Activated T-cell treated with anti-CD3 and anti-CD28 coated beads for 24 hours (primary cell): ENCODE data around the gene S100A3.
"Not testable (repeated sequence)": the region's sequence is repeated elsewhere in the genome, so short reads cannot be mapped to it uniquely, and the experiment has no call there.

Experiments
- DNase-seq: peaks from one replicate; pipeline ENCODE4 v3.0.0-alpha.2; 2020; ENCODE audit warnings: low read depth

The S100A3 gene

GRCh38 chr1:153548722-153549688 lies at the start of gene S100A3:
TSS of gene S100A3 (minus strand) at chr1:153549258. CDS start at chr1:153548485, 773 bp downstream.
- DNase-seq = no peak

GRCh38 chr1:153598309-153599172 lies 49.5 kb upstream of the S100A3 start:
- DNase-seq = no peak

- no peak for DNase-seq
Observed at GRCh38 chr1:153597206-153597605, 48.1 kb upstream of the S100A3 start.

DNA sequence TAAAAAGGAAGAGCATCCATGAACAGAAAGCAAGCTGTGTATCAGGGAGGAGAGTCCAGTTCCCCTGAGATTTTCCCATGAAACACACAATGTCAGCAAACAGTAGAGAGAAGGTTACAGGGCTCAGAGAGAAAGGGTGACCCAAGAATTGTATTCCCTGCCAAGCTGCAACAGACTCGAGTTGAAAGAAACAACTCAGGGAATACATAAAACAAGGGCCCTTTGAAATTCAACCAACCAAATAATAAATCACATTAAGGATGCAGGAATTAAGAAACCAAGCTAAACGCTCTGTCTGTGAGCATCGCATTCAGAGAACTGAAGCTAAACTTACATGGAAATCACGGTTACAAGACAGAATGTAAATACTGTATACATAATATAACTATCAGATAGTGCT lies 43.7 kb upstream of the S100A3 start:
- no peak for DNase-seq

DNA sequence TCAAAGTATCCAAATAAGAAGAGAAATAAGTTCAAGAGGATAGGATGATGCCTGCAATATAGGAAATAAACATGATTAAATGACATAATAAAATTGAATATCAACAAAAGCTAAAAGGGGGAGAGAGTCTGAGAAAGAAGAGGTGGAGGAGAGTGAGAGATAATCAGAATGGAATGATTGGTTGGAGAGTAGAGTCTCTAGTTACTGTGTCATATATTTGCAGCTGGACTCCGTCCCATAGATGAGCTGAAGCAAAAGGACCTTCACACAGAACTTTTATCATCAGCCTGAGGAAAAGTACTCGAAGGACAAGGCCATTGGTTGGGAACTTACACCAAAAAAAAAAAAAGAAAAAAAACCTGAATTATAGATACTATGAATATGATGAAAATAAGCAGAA lies 39.4 kb upstream of the S100A3 start:
- no peak for DNase-seq

GRCh38 chr1:153588033-153588432 lies 39.0 kb upstream of the S100A3 start:
- not testable (repeated sequence) for DNase-seq

- no peak for DNase-seq
Observed at GRCh38 chr1:153587314-153587713, 38.3 kb upstream of the S100A3 start.

GRCh38 chr1:153586347-153586746 lies 37.3 kb upstream of the S100A3 start:
- no peak for DNase-seq

DNA sequence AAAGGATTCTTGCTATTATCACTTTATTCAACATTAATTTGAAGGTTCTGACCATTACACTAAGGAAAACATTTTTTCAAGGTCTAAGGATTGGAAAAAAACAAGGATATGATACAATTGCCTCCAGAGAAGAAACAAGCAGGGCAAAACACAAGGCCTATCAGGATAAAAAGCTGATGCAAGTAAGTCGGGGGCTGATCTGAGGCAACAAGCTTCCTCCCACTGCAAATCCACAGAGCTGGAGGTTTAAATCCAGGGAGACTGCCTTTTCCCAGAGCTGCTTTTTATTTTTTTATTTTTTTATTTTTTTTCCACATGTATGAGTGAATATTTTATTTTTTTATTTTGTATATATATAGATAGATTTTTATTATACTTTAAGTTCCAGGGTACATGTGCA lies 35.9 kb upstream of the S100A3 start:
- no peak for DNase-seq

GRCh38 chr1:153583976-153584375 lies 34.9 kb upstream of the S100A3 start:
- no peak for DNase-seq

DNA sequence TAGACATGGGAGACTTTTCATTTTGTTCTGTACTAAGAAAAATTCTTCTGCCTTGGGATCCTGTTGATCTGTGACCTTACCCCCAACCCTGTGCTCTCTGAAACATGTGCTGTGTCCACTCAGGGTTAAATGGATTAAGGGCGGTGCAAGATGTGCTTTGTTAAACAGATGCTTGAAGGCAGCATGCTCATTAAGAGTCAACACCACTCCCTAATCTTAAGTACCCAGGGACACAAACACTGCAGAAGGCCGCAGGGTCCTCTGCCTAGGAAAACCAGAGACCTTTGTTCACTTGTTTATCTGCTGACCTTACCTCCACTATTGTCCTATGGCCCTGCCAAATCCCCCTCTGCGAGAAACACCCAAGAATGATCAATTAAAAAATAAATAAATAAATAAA lies 34.5 kb upstream of the S100A3 start:
- DNase-seq = not testable (repeated sequence)

DNA sequence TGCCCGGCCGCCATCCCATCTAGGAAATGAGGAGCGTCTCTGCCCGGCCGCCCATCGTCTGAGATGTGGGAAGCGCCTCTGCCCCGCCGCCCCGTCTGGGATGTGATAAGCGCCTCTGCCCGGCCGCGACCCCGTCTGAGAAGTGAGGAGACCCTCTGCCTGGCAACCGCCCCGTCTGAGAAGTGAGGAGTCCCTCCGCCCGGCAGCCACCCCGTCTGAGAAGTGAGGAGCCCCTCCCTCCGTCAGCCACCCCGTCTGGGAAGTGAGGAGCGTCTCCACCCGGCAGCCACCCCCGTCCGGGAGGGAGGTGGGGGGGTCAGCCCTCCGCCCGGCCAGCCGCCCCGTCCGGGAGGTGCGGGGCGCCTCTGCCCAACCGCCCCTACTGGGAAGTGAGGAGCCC lies 33.8 kb upstream of the S100A3 start:
- DNase-seq = not testable (repeated sequence)

- no peak for DNase-seq
Observed at GRCh38 chr1:153578936-153579335, 29.9 kb upstream of the S100A3 start.

- no peak for DNase-seq
Observed at GRCh38 chr1:153578490-153578889, 29.4 kb upstream of the S100A3 start.

GRCh38 chr1:153577624-153578051 lies 28.6 kb upstream of the S100A3 start:
- DNase-seq = no peak

GRCh38 chr1:153577138-153577537 lies 28.1 kb upstream of the S100A3 start:
- DNase-seq = no peak

DNA sequence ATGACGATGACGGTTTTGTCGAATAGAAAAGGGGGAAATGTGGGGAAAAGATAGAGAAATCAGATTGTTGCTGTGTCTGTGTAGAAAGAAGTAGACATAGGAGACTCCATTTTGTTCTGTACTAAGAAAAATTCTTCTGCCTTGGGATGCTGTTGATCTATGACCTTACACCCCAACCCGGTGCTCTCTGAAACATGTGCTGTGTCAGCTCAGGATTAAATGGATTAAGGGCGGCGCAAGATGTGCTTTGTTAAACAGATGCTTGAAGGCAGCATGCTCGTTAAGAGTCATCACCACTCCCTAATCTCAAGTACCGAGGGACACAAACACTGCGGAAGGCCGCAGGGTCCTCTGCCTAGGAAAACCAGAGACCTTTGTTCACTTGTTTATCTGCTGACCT lies 26.4 kb upstream of the S100A3 start:
- not testable (repeated sequence) for DNase-seq

DNA sequence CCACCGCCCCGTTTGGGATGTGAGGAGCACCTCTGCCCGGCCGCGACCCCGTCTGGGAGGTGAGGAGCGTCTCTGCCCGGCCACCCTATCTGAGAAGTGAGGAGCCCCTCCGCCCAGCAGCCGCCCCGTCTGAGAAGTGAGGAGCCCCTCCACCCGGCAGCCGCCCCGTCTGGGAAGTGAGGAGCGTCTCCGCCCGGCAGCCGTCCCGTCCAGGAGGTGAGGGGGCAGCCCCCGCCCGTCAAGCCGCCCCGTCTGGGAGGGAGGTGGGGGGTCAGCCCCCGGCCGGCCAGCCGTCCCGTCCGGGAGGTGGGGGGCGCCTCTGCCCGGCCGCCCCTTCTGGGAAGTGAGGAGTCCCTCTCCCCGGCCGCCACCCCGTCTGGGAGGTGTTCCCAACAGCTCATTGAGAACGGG lies 26.0 kb upstream of the S100A3 start:
- DNase-seq = not testable (repeated sequence)

DNA sequence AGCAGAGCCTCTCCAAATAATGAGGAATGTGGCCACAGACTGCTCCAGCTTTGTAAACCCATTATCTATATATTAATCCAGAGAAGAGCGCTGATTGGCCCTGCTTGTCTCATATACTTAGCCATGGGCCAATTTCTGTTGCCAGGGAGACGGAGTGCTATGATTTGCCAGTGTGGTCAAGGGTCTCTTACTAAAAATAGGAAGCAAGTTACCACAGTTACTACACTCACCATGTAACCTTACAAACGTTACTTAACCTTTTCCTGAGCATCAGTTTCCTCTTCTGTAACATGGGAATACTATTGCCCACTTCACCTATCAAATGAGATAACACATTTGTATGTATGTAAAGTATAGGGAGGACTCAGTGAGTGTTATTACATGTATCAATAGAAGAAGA lies 24.3 kb upstream of the S100A3 start:
- no peak for DNase-seq

- peak; percentile 43 for DNase-seq
Observed at GRCh38 chr1:153572569-153573015, 23.5 kb upstream of the S100A3 start.

- no peak for DNase-seq
Observed at GRCh38 chr1:153571706-153572105, 22.6 kb upstream of the S100A3 start.

DNA sequence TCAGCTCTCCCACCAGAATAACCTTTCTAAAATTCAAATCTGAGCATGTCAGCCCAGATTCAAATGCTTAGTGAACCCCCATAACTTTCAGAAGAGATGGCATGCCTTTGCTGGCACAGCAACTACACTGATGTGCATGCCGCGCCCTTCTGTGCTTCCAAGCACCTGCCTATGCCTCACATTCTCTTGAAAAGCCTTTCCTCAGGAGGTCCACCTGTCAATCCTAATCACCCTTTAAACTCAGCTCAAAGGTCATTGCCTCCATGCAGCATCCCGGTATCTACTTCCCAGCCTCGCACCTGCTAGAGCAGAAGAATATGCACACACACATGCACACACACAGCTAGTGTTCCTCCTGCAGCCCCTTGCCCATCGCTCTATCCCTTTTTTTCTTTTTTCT lies 21.8 kb upstream of the S100A3 start:
- DNase-seq = no peak

DNA sequence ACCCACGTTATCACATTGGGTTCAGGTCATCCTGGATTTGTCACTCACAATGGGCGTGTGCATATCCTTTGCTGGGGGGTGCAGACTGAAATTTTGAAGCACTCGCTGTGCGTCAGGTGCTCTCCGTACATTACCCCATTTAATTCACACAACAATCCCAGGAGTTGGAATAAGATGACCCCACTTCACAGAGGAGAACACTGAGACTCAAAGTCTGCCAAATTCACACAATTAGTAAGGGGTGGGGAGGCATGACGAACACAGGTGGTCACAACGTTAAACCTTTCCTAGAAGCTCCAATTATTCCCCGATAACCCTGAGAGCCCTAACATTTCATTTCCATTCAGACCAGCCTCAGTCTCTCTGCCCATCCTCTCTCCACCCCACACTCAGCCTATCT lies 20.4 kb upstream of the S100A3 start:
- no peak for DNase-seq
